Kidney epithelial cell (primary cell): ENCODE data around the gene DCDC2C. TPM values are rescaled to one million over a fixed set of nuclear protein-coding genes. Genes with fewer than 3 reads are reported as not detected.

Experiments used
- DNase-seq: peaks from one replicate; pipeline ENCODE4 v3.0.0-alpha.2; 2010; ENCODE audit warnings: low read depth
- H3K27me3 ChIP-seq: 2 replicates; pipeline ENCODE4 v1.6.0; 2011; ENCODE audit warnings: low read length; ENCODE audit not compliant: control insufficient read depth, insufficient read depth
- H3K36me3 ChIP-seq: 2 replicates; pipeline ENCODE4 v1.5.1; 2011; ENCODE audit warnings: low read length; ENCODE audit not compliant: control insufficient read depth, insufficient read depth
- H3K4me3 ChIP-seq: 2 replicates; pipeline ENCODE4 v1.5.1; 2011; ENCODE audit warnings: low read depth, mild to moderate bottlenecking, control low read depth, low read length
- CTCF ChIP-seq: IDR thresholded peaks from 2 replicates; pipeline ENCODE4 v1.5.1; 2011; ENCODE audit warnings: mild to moderate bottlenecking, moderate library complexity, low read length, control low read depth, inconsistent platforms; ENCODE audit not compliant: insufficient read depth, poor library complexity, severe bottlenecking
- total RNA-seq: library from RNA; depleted of rRNA; stranded (reverse); fragments of >200 nt; gene quantifications from 2 replicates; pipeline ENCODE4 v1.2.3, GENCODE V29; 2015

Gene DCDC2C
- total RNA-seq, 1 donor from 2014 or later = not detected

GRCh38 chr2:3830796-3831195, 127.4 kb downstream of the DCDC2C start:
- no peak for TF ChIP-seq CTCF
- H3K4me3 ChIP-seq = no peak overlapping the region
- no peaks in the 10 kb centered on the region for H3K27me3 ChIP-seq
- DNase-seq = no peak
- no peaks in the 10 kb centered on the region for H3K36me3 ChIP-seq

GRCh38 chr2:3837086-3837485, 133.7 kb downstream of the DCDC2C start:
- H3K36me3 ChIP-seq = no peaks in the 10 kb centered on the region
- no peak for DNase-seq
- TF ChIP-seq CTCF = no peak
- no peak overlapping the region for H3K4me3 ChIP-seq
- no peaks in the 10 kb centered on the region for H3K27me3 ChIP-seq

- Histone ChIP-seq H3K4me3 (no peak overlapping the region), H3K36me3 (no peaks in the 10 kb centered on the region), H3K27me3 (no peaks in the 10 kb centered on the region)
- TF ChIP-seq CTCF = no peak
- no peak for DNase-seq
These were observed 135.0 kb downstream of the DCDC2C start for GRCh38 chr2:3838348-3838747.

- H3K27me3 ChIP-seq = no peaks in the 10 kb centered on the region
- no peaks in the 10 kb centered on the region for H3K36me3 ChIP-seq
- no peak for DNase-seq
- TF ChIP-seq CTCF = no peak
- H3K4me3 ChIP-seq = no peak overlapping the region
These were observed 136.1 kb downstream of the DCDC2C start for GRCh38 chr2:3839476-3839875.

GRCh38 chr2:3840611-3841155, 137.3 kb downstream of the DCDC2C start:
- TF ChIP-seq CTCF = no peak
- Histone ChIP-seq H3K36me3 (no peaks in the 10 kb centered on the region), H3K27me3 (no peaks in the 10 kb centered on the region), H3K4me3 (no peak overlapping the region)
- no peak for DNase-seq

GRCh38 chr2:3847397-3848052, 144.2 kb downstream of the DCDC2C start:
- Histone ChIP-seq H3K4me3 (no peak overlapping the region), H3K27me3 (no peaks in the 10 kb centered on the region), H3K36me3 (no peaks in the 10 kb centered on the region)
- no peak for TF ChIP-seq CTCF
- DNase-seq = no peak
